ENCODE measurements around the gene ZNF778.

- TF ChIP-seq CTCF (IDR thresholded peaks at IDR 0.05; ENCODE audit: insufficient read depth, low read length), result no peak
- no peak for TF ChIP-seq POLR2AphosphoS5 (IDR thresholded peaks at IDR 0.05; ENCODE audit: low read depth)
- no peak for TF ChIP-seq REST (IDR thresholded peaks at IDR 0.05; ENCODE audit: insufficient replicate concordance, low read depth)
- no peak for TF ChIP-seq GABPA (IDR thresholded peaks at IDR 0.05; ENCODE audit: low read depth)
- no peak for TF ChIP-seq SPI1 (IDR thresholded peaks at IDR 0.05; ENCODE audit: borderline replicate concordance, low read depth)
Measured at GRCh38 chr16:89179656-89180315, 37.7 kb upstream of the ZNF778 start.

Data from HL-60 (cell line).